Chondrocyte (in vitro differentiated cells): ENCODE results near the gene LINC00305. TPM values are rescaled to one million over a fixed set of nuclear protein-coding genes. Genes with fewer than 3 reads are reported as not detected.

ENCODE experiments used
- DNase-seq: peaks from one replicate; pipeline ENCODE4 v3.0.0; 2021; ENCODE audit warnings: mixed read lengths, low spot score
- H3K27ac Mint-ChIP-seq: one replicate; pipeline ENCODE4 v1.8.0; 2021; ENCODE audit warnings: mild to moderate bottlenecking, moderate library complexity, mixed read lengths; ENCODE audit not compliant: unreplicated experiment
- H3K27me3 Mint-ChIP-seq: 2 replicates; pipeline ENCODE4 v1.8.0; 2021; ENCODE audit warnings: low read depth, mixed read lengths
- H3K36me3 Mint-ChIP-seq: 2 replicates; pipeline ENCODE4 v1.8.0; 2021; ENCODE audit warnings: low read depth, mixed read lengths
- H3K4me1 Mint-ChIP-seq: 2 replicates; pipeline ENCODE4 v1.8.0; 2021; ENCODE audit warnings: low read depth, mild to moderate bottlenecking, mixed read lengths
- H3K4me3 Mint-ChIP-seq: one replicate; pipeline ENCODE4 v1.8.0; 2021; ENCODE audit warnings: mild to moderate bottlenecking, moderate library complexity, mixed read lengths; ENCODE audit not compliant: unreplicated experiment
- H3K9me3 Mint-ChIP-seq: 2 replicates; pipeline ENCODE4 v1.8.0; 2021; ENCODE audit warnings: low read depth, mixed read lengths
- CTCF ChIP-seq: fragments of 200-600 bp; sonication (generic); IDR thresholded peaks from 2 replicates; pipeline ENCODE4 v1.5.0; 2021; ENCODE audit warnings: antibody characterized with exemption, mild to moderate bottlenecking, moderate library complexity
- long read RNA-seq: library from polyadenylated mRNA; stranded (forward); transcript quantifications from one replicate; pipeline ENCODE4 v2.0.0, GENCODE V29; 2021
- total RNA-seq: library from RNA; stranded (reverse); gene quantifications from 3 replicates; pipeline ENCODE4 v1.2.1, GENCODE V29; 2021

LINC00305 gene
- not detected in 3 replicates for total RNA-seq
- long read RNA-seq, result 0 reads

DNA sequence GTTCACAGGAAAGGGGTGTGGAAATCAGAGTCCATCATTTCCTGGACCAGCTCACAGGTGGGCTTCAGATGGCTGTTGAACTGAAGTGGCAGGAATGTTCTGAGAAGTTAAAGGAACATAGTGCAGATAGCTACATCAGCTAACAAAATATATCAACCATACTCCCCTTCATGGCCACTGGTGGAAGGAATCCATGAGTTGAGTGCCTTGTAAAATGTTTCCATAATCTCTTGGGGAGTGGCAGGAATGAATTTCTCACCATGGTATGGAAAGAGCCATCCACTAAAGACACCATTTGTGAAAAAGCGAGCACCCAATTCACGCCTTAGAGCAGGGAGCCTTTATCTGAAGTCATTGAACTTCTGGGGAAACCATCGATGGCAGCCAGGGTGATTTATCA lies at the start of gene LINC00305:
TSS of gene LINC00305 (minus strand) at position 101 of the 400 bp plus-strand sequence.
- no peak within 1 kb of the TSS for H3K27ac Mint-ChIP-seq
- no peaks in the 10 kb centered on the region for H3K9me3 Mint-ChIP-seq
- H3K36me3 Mint-ChIP-seq, result no peaks in the 10 kb centered on the region
- H3K4me3 Mint-ChIP-seq, result no peak within 1 kb of the TSS
- H3K27me3 Mint-ChIP-seq, result peaks cover 15% of the 10 kb centered on the region
- TF ChIP-seq CTCF, result no peak
- H3K4me1 Mint-ChIP-seq, result no peaks in the 10 kb centered on the region
- DNase-seq, result no peak

DNA sequence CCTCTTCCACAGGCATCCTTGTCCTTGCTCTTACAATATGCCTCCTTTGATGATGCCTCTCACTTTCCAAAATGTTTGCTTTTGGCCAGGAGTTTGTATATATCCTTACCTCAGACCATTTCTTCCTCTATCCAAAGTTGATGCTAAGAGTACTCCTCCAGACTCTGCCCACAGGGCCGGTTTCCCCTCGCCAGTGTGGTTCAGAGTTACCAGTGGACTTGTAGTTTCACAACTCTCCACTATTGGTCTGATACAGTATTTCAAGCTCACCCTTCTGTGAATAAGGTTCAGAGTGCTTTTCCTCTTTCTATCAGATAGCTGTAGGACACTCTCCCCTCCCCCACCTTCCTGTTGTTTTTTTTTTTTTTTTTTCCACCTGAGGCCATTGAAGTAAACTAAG lies 42.2 kb upstream of the LINC00305 start:
- DNase-seq, result no peak
- no peak for TF ChIP-seq CTCF
- Mint-ChIP-seq H3K4me1 (no peaks in the 10 kb centered on the region), H3K9me3 (no peaks in the 10 kb centered on the region), H3K27me3 (peaks cover 14% of the 10 kb centered on the region), H3K27ac (no peak overlapping the region), H3K4me3 (no peak overlapping the region), H3K36me3 (no peaks in the 10 kb centered on the region)

DNA sequence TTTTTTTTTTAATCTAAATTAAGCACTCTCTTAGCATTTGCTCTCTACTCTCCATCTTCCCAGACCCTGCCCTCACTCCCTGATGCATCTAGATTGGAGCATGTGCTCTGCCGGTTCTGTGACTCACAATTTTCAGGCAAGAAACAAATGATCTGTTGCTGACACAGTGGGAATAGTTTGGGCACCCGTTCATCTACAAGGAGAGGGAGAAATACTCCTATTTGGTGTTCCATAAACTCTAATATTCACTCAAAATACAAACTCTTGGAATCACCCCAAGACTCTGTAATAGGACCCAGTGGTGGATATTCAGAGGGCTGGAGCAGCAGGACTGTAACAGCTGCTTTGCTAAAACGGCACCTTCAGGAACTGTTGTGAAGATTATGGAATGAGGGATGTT lies 37.1 kb upstream of the LINC00305 start:
- Mint-ChIP-seq H3K9me3 (no peaks in the 10 kb centered on the region), H3K36me3 (no peaks in the 10 kb centered on the region), H3K4me3 (no peak overlapping the region), H3K4me1 (no peaks in the 10 kb centered on the region), H3K27ac (no peak overlapping the region), H3K27me3 (peaks cover 29% of the 10 kb centered on the region)
- DNase-seq, result no peak
- TF ChIP-seq CTCF, result no peak

GRCh38 chr18:64183665-64184064 lies 34.8 kb upstream of the LINC00305 start:
- no peak for DNase-seq
- no peak overlapping the region for H3K27ac Mint-ChIP-seq
- no peak for TF ChIP-seq CTCF
- no peaks in the 10 kb centered on the region for H3K9me3 Mint-ChIP-seq
- peaks cover 28% of the 10 kb centered on the region for H3K27me3 Mint-ChIP-seq
- no peaks in the 10 kb centered on the region for H3K36me3 Mint-ChIP-seq
- H3K4me3 Mint-ChIP-seq, result no peak overlapping the region
- no peaks in the 10 kb centered on the region for H3K4me1 Mint-ChIP-seq

GRCh38 chr18:64180617-64181016 lies 31.7 kb upstream of the LINC00305 start:
- no peak for TF ChIP-seq CTCF
- Mint-ChIP-seq H3K27ac (no peak overlapping the region), H3K36me3 (no peaks in the 10 kb centered on the region), H3K27me3 (peaks cover 15% of the 10 kb centered on the region), H3K9me3 (no peaks in the 10 kb centered on the region), H3K4me1 (no peaks in the 10 kb centered on the region), H3K4me3 (no peak overlapping the region)
- DNase-seq, result no peak
